Gastroesophageal sphincter (tissue), 3 donors: Measurements from ENCODE around the gene WDR35.

Experiments
- CTCF ChIP-seq, 4 experiments: fragments of 200-600 bp in 2 of 4; fragments of 450-650 bp in 2 of 4; sonication (generic) in 1 of 4; IDR thresholded peaks; one replicate each; pipeline ENCODE4 v1.5.1; 2017 to 2019; ENCODE audit warnings: antibody characterized with exemption in 4 of 4, mild to moderate bottlenecking in 2 of 4, moderate library complexity in 2 of 4
- POLR2A ChIP-seq, 2 donors: fragments of 450-650 bp; IDR thresholded peaks; one replicate each; pipeline ENCODE4 v1.6.1; 2017; ENCODE audit warnings: antibody characterized with exemption in 2 of 2, mild to moderate bottlenecking in 2 of 2, moderate library complexity in 1 of 2
- POLR2AphosphoS5 ChIP-seq: sonication (generic); formaldehyde crosslinking; IDR thresholded peaks from one replicate; pipeline ENCODE4 v1.6.1; 2017; ENCODE audit warnings: antibody characterized with exemption

DNA sequence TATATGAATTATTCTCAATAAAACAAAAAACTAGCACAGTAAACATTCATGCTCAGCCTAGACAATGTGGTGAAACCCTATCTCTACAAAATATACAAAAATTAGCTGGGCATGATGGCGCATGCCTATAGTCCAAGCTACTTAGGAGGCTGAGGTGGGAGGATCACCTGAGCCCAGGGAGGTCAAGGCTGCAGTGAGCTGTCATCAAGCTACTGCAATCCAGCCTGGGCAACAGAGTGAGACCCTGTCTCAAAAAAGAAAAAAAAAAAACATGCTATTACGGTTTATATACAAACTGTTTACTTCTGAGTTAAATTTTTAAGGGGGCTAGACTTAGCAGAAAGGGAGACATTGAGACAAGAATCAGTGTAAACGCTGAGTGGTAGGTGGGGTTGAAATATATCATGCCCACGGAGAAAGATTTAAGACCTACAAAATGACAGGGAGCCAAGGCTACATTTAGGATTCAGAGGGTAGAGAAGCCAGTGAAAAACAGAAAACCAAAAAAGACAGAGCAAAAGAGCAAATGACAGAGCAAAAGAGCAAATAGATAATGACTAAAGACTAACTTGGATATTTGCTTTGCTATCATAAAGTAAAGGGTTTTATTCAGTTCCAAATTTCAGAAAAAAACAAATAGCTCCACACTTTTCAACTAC lies 95.6 kb downstream of the WDR35 start:
- TF ChIP-seq CTCF (IDR thresholded peaks at IDR 0.05) (no peak), POLR2AphosphoS5 (no peak), POLR2A (IDR thresholded peaks at IDR 0.05) (no peak)
